GM19239 (cell line): Measurements from ENCODE around the gene GSK3A.

Source experiments
- DNase-seq: peaks from one replicate; pipeline ENCODE4 v3.0.0; 2011; ENCODE audit warnings: low spot score; ENCODE audit not compliant: insufficient read length
- FAIRE-seq: peaks from 2 replicates; lab custom pipeline; 2011; peaks lifted over from hg19 to GRCh38; lab: Jason Lieb, UNC

GSK3A gene

GRCh38 chr19:42184401-42184861, 58.0 kb downstream of the GSK3A start:
- FAIRE-seq = peak; percentile 88

More at GRCh38 chr19:42184401-42184861, 58.0 kb downstream of the GSK3A start:
- DNase-seq = peak; percentile 56
